ENCODE results near the gene BSN.

- TF ChIP-seq, protein P1, sequence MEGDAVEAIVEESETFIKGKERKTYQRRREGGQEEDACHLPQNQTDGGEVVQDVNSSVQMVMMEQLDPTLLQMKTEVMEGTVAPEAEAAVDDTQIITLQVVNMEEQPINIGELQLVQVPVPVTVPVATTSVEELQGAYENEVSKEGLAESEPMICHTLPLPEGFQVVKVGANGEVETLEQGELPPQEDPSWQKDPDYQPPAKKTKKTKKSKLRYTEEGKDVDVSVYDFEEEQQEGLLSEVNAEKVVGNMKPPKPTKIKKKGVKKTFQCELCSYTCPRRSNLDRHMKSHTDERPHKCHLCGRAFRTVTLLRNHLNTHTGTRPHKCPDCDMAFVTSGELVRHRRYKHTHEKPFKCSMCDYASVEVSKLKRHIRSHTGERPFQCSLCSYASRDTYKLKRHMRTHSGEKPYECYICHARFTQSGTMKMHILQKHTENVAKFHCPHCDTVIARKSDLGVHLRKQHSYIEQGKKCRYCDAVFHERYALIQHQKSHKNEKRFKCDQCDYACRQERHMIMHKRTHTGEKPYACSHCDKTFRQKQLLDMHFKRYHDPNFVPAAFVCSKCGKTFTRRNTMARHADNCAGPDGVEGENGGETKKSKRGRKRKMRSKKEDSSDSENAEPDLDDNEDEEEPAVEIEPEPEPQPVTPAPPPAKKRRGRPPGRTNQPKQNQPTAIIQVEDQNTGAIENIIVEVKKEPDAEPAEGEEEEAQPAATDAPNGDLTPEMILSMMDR (IDR thresholded peaks at IDR 0.05) = no peak
- TF ChIP-seq POLR2A (IDR thresholded peaks at IDR 0.05) = no peak
Measured at GRCh38 chr3:49618412-49618811, 64.1 kb downstream of the BSN start.

All from heart left ventricle (tissue), 13 donors.